ENCODE results near the gene NUPR1.
"Not testable (repeated sequence)": the region's sequence is repeated elsewhere in the genome, so short reads cannot be mapped to it uniquely, and the experiment has no call there.

Gene NUPR1

GRCh38 chr16:28554634-28555423 lies 16.1 kb upstream of the NUPR1 start:
- no peak for DNase-seq

- peak; percentile 88 for DNase-seq
Measured at GRCh38 chr16:28553776-28554633, 15.2 kb upstream of the NUPR1 start, which contains the start of gene SGF29. TSS of gene SGF29 (plus strand) at chr16:28553920. CDS start at chr16:28581070, 27,150 bp downstream.

GRCh38 chr16:28549301-28549899 lies 10.6 kb upstream of the NUPR1 start:
- DNase-seq = no peak

- no peak for DNase-seq
Measured at GRCh38 chr16:28548306-28548802, 9.6 kb upstream of the NUPR1 start.

GRCh38 chr16:28546626-28547025 lies 7.9 kb upstream of the NUPR1 start:
- no peak for DNase-seq

GRCh38 chr16:28545964-28546363 lies 7.2 kb upstream of the NUPR1 start:
- DNase-seq = not testable (repeated sequence)

- DNase-seq = no peak
Measured at GRCh38 chr16:28544998-28545397, 6.2 kb upstream of the NUPR1 start.

GRCh38 chr16:28543072-28543471 lies 4.3 kb upstream of the NUPR1 start:
- DNase-seq = no peak

GRCh38 chr16:28542646-28543045 lies 3.9 kb upstream of the NUPR1 start:
- no peak for DNase-seq

GRCh38 chr16:28540346-28540745 lies 1.6 kb upstream of the NUPR1 start:
- DNase-seq = no peak

GRCh38 chr16:28537964-28538732 lies 626 bp downstream of the NUPR1 start:
- no peak for DNase-seq

GRCh38 chr16:28537076-28537475 lies 1.7 kb downstream of the NUPR1 start:
- DNase-seq = no peak

- DNase-seq = no peak
Measured at GRCh38 chr16:28534542-28535373, 4.0 kb downstream of the NUPR1 start.

GRCh38 chr16:28532940-28533647 lies 5.7 kb downstream of the NUPR1 start:
- no peak for DNase-seq

GRCh38 chr16:28531777-28532744 lies 6.7 kb downstream of the NUPR1 start:
- no peak for DNase-seq

- DNase-seq = no peak
Measured at GRCh38 chr16:28529124-28529523, 9.7 kb downstream of the NUPR1 start.

GRCh38 chr16:28528463-28528867 lies 10.3 kb downstream of the NUPR1 start:
- DNase-seq = no peak

GRCh38 chr16:28527985-28528384 lies 10.8 kb downstream of the NUPR1 start:
- no peak for DNase-seq

GRCh38 chr16:28527100-28527785 lies 11.5 kb downstream of the NUPR1 start:
- not testable (repeated sequence) for DNase-seq

Measured in T-helper 9 cell (primary cell).